GM15510 (cell line): Measurements from ENCODE around the gene SORCS2.

Source experiments
- POLR2A ChIP-seq: IDR thresholded peaks from 3 replicates; pipeline ENCODE4 v1.6.1; 2011; ENCODE audit warnings: borderline replicate concordance; ENCODE audit not compliant: insufficient read length; ENCODE audit errors: extremely low read depth

Gene SORCS2

GRCh38 chr4:7675136-7675535 lies 482.8 kb downstream of the SORCS2 start:
- no peak for TF ChIP-seq POLR2A

GRCh38 chr4:7675612-7676320 lies 483.4 kb downstream of the SORCS2 start:
- no peak for TF ChIP-seq POLR2A

GRCh38 chr4:7676398-7676922 lies 484.1 kb downstream of the SORCS2 start:
- no peak for TF ChIP-seq POLR2A

- no peak for TF ChIP-seq POLR2A
These were observed 484.7 kb downstream of the SORCS2 start for GRCh38 chr4:7677086-7677485.

GRCh38 chr4:7677799-7678301 lies 485.5 kb downstream of the SORCS2 start:
- TF ChIP-seq POLR2A = no peak

GRCh38 chr4:7678318-7678852 lies 486.0 kb downstream of the SORCS2 start:
- TF ChIP-seq POLR2A = no peak

- TF ChIP-seq POLR2A = no peak
These were observed 487.2 kb downstream of the SORCS2 start for GRCh38 chr4:7679406-7680040.

- no peak for TF ChIP-seq POLR2A
These were observed 487.8 kb downstream of the SORCS2 start for GRCh38 chr4:7680106-7680505.

GRCh38 chr4:7680731-7681130 lies 488.4 kb downstream of the SORCS2 start:
- TF ChIP-seq POLR2A = no peak

- TF ChIP-seq POLR2A = no peak
These were observed 490.9 kb downstream of the SORCS2 start for GRCh38 chr4:7683126-7683703.

- no peak for TF ChIP-seq POLR2A
These were observed 492.0 kb downstream of the SORCS2 start for GRCh38 chr4:7684294-7684693.

- TF ChIP-seq POLR2A = no peak
These were observed 493.9 kb downstream of the SORCS2 start for GRCh38 chr4:7686070-7686870.

GRCh38 chr4:7687006-7687405 lies 494.7 kb downstream of the SORCS2 start:
- TF ChIP-seq POLR2A = no peak

- TF ChIP-seq POLR2A = no peak
These were observed 495.5 kb downstream of the SORCS2 start for GRCh38 chr4:7687796-7688195.

GRCh38 chr4:7689773-7690693 lies 497.7 kb downstream of the SORCS2 start:
- TF ChIP-seq POLR2A = no peak
